ENCODE results near the gene PSMC3IP. TPM values are rescaled to one million over a fixed set of nuclear protein-coding genes. Genes with fewer than 3 reads are reported as not detected.

PSMC3IP gene
- total RNA-seq, 1 experiment from 2014 or later: 25.2 TPM

GRCh38 chr17:42536372-42537155 lies 41.0 kb downstream of the PSMC3IP start:
- TF ChIP-seq, protein P1, sequence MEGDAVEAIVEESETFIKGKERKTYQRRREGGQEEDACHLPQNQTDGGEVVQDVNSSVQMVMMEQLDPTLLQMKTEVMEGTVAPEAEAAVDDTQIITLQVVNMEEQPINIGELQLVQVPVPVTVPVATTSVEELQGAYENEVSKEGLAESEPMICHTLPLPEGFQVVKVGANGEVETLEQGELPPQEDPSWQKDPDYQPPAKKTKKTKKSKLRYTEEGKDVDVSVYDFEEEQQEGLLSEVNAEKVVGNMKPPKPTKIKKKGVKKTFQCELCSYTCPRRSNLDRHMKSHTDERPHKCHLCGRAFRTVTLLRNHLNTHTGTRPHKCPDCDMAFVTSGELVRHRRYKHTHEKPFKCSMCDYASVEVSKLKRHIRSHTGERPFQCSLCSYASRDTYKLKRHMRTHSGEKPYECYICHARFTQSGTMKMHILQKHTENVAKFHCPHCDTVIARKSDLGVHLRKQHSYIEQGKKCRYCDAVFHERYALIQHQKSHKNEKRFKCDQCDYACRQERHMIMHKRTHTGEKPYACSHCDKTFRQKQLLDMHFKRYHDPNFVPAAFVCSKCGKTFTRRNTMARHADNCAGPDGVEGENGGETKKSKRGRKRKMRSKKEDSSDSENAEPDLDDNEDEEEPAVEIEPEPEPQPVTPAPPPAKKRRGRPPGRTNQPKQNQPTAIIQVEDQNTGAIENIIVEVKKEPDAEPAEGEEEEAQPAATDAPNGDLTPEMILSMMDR (IDR thresholded peaks at IDR 0.05; ENCODE audit: insufficient read depth in 1 of 2, low read depth in 1 of 2, low read length in 1 of 2, severe bottlenecking in 1 of 2, unreplicated experiment in 1 of 2): no peak
- POLR2A ChIA-PET: interaction anchor here (0.8 to 2.0 kb wide), 7 partner anchors 9 to 779 kb away, joined by 3 to 23 read pairs (median 4); partner anchors contain the start of genes CAVIN1, HSD17B1, PSMC3IP and STAT3

DNA sequence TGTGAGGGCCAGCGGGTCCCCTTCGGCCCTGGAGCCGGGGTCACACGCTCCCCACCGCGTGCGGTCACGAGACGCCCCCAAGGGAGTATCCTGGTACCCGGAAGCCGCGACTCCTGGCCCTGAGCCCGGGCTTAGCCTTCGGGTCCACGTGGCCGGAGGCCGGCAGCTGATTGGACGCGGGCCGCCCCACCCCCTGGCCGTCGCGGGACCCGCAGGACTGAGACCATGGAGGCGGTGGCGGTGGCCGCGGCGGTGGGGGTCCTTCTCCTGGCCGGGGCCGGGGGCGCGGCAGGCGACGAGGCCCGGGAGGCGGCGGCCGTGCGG lies 41.5 kb downstream of the PSMC3IP start, which contains the start of gene NAGLU:
Gene NAGLU (plus strand): TSS at position 194 of the 324 bp plus-strand sequence. CDS start 32 bp downstream, at position 226.
- Mint-ChIP-seq H3K27me3 (ENCODE audit: insufficient read depth, unreplicated experiment) (no peaks in the 10 kb centered on the region), H3K4me3 (ENCODE audit: unreplicated experiment) (peak within 1 kb of the TSS; percentile 72), H3K4me1 (ENCODE audit: low read depth, unreplicated experiment) (peaks cover 34% of the 10 kb centered on the region), H3K9me3 (ENCODE audit: unreplicated experiment) (no peaks in the 10 kb centered on the region), H3K36me3 (ENCODE audit: insufficient read depth, unreplicated experiment) (peaks cover 17% of the 10 kb centered on the region), H3K27ac (ENCODE audit: unreplicated experiment) (peak within 1 kb of the TSS; percentile 24)
- H3K36me3 ChIP-seq (ENCODE audit: control insufficient read depth, insufficient read depth, low read length): no peaks in the 10 kb centered on the region
- peak; percentile 93 to 96 for DNase-seq
- H3K4me3 ChIP-seq (ENCODE audit: low read depth, low read length): peak within 1 kb of the TSS; percentile 50
- BruUV-seq (replicated peaks): no TSS peak
- ChIA-PET CTCF (interaction anchor here (0.6 to 1.5 kb wide), 5 partner anchors 9 to 444 kb away, joined by 3 to 12 read pairs (median 6); partner anchors contain the start of gene PSMC3IP), POLR2A (interaction anchor here (0.5 to 2.0 kb wide), 9 partner anchors 10 to 779 kb away, joined by 3 to 23 read pairs (median 4); partner anchors contain the start of genes CAVIN1, COASY, HSD17B1 and PSMC3IP)
- H3K4me1 ChIP-seq: peaks cover 28% of the 10 kb centered on the region
- H3K9me3 ChIP-seq: no peaks in the 10 kb centered on the region
- H3K27me3 ChIP-seq (replicated peaks; ENCODE audit: control insufficient read depth, insufficient read depth, low read length): no peaks in the 10 kb centered on the region
- intact Hi-C loops (cut with micrococcal nuclease; ENCODE audit: unreplicated experiment): no loop called here
- TF ChIP-seq, protein P1 (IDR thresholded peaks at IDR 0.05; ENCODE audit: insufficient read depth in 1 of 2, low read depth in 1 of 2, low read length in 1 of 2, severe bottlenecking in 1 of 2, unreplicated experiment in 1 of 2): no peak

More at GRCh38 chr17:42536372-42537155, 41.0 kb downstream of the PSMC3IP start:
- H3K27ac Mint-ChIP-seq (ENCODE audit: unreplicated experiment): no peak overlapping the region
- intact Hi-C loops (cut with micrococcal nuclease; ENCODE audit: unreplicated experiment): no loop called here
- CTCF ChIA-PET: interaction anchor here (0.8 to 1.5 kb wide), 4 partner anchors 9 to 41 kb away, joined by 4 to 12 read pairs (median 6); partner anchors contain the start of gene PSMC3IP
- no peaks in the 10 kb centered on the region for H3K27me3 ChIP-seq (replicated peaks; ENCODE audit: control insufficient read depth, insufficient read depth, low read length)
- H3K36me3 ChIP-seq (ENCODE audit: control insufficient read depth, insufficient read depth, low read length): no peaks in the 10 kb centered on the region
- BruUV-seq (replicated peaks): no TSS peak
- peak overlapping the region; percentile 50 for H3K4me3 ChIP-seq (ENCODE audit: low read depth, low read length)
- H3K36me3 Mint-ChIP-seq (ENCODE audit: insufficient read depth, unreplicated experiment): peaks cover 16% of the 10 kb centered on the region
- peaks cover 34% of the 10 kb centered on the region for H3K4me1 Mint-ChIP-seq (ENCODE audit: low read depth, unreplicated experiment)
- peaks cover 28% of the 10 kb centered on the region for H3K4me1 ChIP-seq
- no peaks in the 10 kb centered on the region for H3K27me3 Mint-ChIP-seq (ENCODE audit: insufficient read depth, unreplicated experiment)
- peak overlapping the region; percentile 72 for H3K4me3 Mint-ChIP-seq (ENCODE audit: unreplicated experiment)
- peak; percentile 87 to 89 for DNase-seq
- no peaks in the 10 kb centered on the region for H3K9me3 ChIP-seq
- no peaks in the 10 kb centered on the region for H3K9me3 Mint-ChIP-seq (ENCODE audit: unreplicated experiment)
